ENCODE measurements around the gene CD101.

The CD101 gene

DNA sequence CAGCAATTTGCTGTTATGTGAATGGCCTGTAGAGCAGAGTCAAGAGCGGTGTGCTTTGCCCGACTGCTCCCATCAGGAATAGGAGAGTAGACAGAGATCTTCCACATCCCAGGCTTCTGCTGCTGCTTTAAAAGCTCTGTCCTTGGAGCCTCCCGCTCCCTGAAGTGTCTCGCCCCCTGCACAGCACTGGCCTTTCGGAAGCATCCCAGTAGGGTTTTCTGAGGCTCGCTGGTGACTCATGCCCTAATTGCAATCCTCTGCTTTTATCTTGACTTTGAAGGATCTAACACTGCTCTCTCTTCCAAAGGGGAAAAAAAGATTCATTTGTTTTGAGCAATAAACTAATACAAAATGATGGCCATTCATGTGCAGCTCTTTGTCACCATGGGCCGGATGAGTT lies 13.3 kb upstream of the CD101 start:
- Histone ChIP-seq H3K4me3 (ENCODE audit: low read length) (no peak overlapping the region), H3K36me3 (ENCODE audit: insufficient read depth, low read length) (no peaks in the 10 kb centered on the region), H3K4me2 (ENCODE audit: low read length) (no peak overlapping the region), H3K9me3 (replicated peaks; ENCODE audit: low read length) (no peaks in the 10 kb centered on the region), H3K4me1 (ENCODE audit: control insufficient read depth, insufficient read depth, low read length) (peaks cover 46% of the 10 kb centered on the region), H3K27me3 (ENCODE audit: control insufficient read depth, insufficient read depth, low read length) (no peaks in the 10 kb centered on the region), H3K9ac (ENCODE audit: low read depth, low read length) (no peak overlapping the region)

DNA sequence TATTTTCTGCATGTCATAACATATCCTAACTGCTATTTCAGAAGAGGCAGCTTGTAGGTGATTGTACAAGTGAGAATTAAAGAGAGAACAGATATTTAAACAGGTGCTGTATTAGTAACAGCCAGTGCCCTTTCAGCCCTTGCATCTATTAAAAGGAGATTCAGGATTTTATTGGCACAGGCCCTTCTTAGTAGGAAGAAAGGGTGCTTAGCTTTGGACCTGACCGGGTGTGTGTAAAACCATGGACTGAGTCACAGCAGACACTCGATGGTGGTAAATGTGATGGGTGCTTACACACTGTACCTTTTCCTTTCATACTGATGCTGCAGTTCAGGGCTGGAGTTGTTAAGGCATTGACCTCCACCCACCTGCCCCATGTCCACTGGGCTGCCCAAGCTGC lies 12.7 kb upstream of the CD101 start:
- Histone ChIP-seq H3K9ac (ENCODE audit: low read depth, low read length) (no peak overlapping the region), H3K36me3 (ENCODE audit: insufficient read depth, low read length) (no peaks in the 10 kb centered on the region), H3K27me3 (ENCODE audit: control insufficient read depth, insufficient read depth, low read length) (no peaks in the 10 kb centered on the region), H3K4me3 (ENCODE audit: low read length) (no peak overlapping the region), H3K9me3 (replicated peaks; ENCODE audit: low read length) (no peaks in the 10 kb centered on the region), H3K4me2 (ENCODE audit: low read length) (no peak overlapping the region), H3K4me1 (ENCODE audit: control insufficient read depth, insufficient read depth, low read length) (peaks cover 43% of the 10 kb centered on the region)

DNA sequence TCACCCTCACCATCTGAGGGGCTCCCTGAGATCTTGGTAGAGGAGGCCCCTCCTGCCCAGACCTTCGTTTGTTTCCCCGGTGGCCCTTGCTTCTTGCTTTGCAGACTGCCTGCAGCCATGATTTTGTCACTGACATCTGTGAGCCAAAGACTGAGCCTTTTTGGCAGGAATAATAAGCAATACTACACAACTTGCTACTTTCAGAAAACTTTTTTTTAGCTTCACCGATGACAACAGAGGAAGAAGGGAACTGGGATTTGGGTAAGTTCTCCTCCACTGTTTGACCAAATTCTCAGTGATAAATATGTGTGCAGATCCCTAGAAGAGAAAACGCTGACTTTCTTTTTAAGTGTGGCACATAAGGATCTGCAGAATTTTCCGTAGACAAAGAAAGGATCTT lies 11.7 kb upstream of the CD101 start:
- Histone ChIP-seq H3K27me3 (ENCODE audit: control insufficient read depth, insufficient read depth, low read length) (no peaks in the 10 kb centered on the region), H3K4me1 (ENCODE audit: control insufficient read depth, insufficient read depth, low read length) (peaks cover 41% of the 10 kb centered on the region), H3K4me3 (ENCODE audit: low read length) (no peak overlapping the region), H3K36me3 (ENCODE audit: insufficient read depth, low read length) (no peaks in the 10 kb centered on the region), H3K9ac (ENCODE audit: low read depth, low read length) (peak overlapping the region; percentile 51), H3K9me3 (replicated peaks; ENCODE audit: low read length) (no peaks in the 10 kb centered on the region), H3K4me2 (ENCODE audit: low read length) (peak overlapping the region; percentile 49)

DNA sequence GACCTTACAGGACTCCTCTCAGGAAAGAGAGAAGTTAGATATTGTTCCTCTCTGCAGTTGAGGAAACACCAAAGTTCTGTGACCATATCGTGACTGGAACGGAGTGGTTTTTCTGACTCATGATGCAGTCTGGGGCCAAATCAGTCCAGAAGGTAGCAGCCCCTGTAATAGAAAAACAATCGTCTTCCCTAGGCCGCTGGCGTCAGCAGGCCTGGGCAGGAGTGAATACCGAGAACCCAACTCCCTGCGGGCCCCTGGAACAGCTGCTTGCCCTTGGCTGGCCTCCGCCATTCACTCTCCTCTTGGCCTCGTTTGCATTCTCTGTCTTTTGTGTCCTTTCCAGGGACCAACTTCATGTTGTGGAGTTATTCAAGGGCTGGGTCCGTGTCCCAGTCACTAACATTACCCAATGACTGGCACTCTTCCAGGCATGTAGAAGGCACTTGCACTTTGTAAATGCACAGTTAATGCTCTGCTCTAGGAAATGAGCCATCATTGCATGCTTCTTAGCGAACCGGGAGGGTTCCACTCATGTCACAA lies 10.9 kb upstream of the CD101 start:
- H3K4me2 ChIP-seq (ENCODE audit: low read length), result peak overlapping the region; percentile 56
- H3K9me3 ChIP-seq (replicated peaks; ENCODE audit: low read length), result no peaks in the 10 kb centered on the region
- no peaks in the 10 kb centered on the region for H3K27me3 ChIP-seq (ENCODE audit: control insufficient read depth, insufficient read depth, low read length)
- peaks cover 41% of the 10 kb centered on the region for H3K4me1 ChIP-seq (ENCODE audit: control insufficient read depth, insufficient read depth, low read length)
- peak overlapping the region; percentile 51 for H3K9ac ChIP-seq (ENCODE audit: low read depth, low read length)
- no peaks in the 10 kb centered on the region for H3K36me3 ChIP-seq (ENCODE audit: insufficient read depth, low read length)
- H3K4me3 ChIP-seq (ENCODE audit: low read length), result no peak overlapping the region

DNA sequence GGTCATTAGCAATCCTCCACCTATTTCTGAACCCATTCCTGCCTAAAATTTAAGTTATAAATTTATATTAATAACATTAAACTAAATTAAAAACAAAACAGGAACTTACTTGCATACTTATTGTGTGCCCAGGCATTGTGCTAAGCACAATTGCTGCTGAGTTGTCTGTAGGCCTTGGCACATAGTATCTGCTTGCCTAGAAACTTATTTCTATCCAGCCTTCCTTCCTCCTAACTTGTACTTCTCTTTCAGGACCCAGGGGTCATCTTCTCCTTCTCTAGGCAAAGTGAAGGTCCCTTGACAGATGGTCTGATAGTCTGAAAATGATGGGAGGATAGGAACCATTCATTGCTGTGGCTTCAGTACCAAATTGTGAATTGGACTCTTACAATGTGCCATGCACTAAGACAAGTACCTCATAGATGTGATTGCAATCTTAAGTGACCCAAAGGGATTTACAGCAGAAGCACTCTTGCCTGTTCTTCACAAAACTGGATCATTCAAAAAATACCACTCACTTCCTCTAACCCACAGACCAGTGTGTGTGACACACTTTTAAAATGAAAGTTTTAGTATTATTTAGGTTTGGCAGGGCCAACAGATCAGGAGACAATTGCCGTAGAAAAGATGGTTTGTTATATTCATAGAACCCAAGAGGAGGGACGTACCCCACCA lies 10.3 kb upstream of the CD101 start:
- peak overlapping the region; percentile 25 for H3K9ac ChIP-seq (ENCODE audit: low read depth, low read length)
- H3K36me3 ChIP-seq (ENCODE audit: insufficient read depth, low read length), result no peaks in the 10 kb centered on the region
- H3K4me1 ChIP-seq (ENCODE audit: control insufficient read depth, insufficient read depth, low read length), result peaks cover 41% of the 10 kb centered on the region
- H3K4me3 ChIP-seq (ENCODE audit: low read length), result no peak overlapping the region
- H3K9me3 ChIP-seq (replicated peaks; ENCODE audit: low read length), result no peaks in the 10 kb centered on the region
- H3K4me2 ChIP-seq (ENCODE audit: low read length), result peak overlapping the region; percentile 56
- H3K27me3 ChIP-seq (ENCODE audit: control insufficient read depth, insufficient read depth, low read length), result no peaks in the 10 kb centered on the region

DNA sequence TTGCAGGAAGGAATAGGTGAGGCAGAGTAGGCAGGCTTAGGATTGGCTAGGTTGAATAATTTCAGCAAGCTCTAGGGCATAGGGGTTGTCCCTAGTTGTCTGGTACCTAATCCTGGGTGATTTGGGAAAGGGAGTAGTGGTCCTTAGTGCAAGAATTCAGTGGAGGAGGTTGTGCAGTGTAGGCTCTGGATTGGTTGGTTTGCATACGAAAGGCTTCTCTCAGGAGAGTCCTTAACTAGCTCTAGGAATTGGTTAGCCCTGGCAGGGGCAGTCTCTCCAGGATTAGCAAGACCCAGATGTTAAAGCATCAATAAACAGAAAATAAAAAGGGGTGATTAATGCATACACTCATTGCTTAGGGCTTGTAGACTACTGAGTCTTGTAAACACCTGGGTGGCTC lies 9.6 kb upstream of the CD101 start:
- H3K4me2 ChIP-seq (ENCODE audit: low read length), result no peak overlapping the region
- H3K4me1 ChIP-seq (ENCODE audit: control insufficient read depth, insufficient read depth, low read length), result peaks cover 44% of the 10 kb centered on the region
- H3K9me3 ChIP-seq (replicated peaks; ENCODE audit: low read length), result no peaks in the 10 kb centered on the region
- H3K27me3 ChIP-seq (ENCODE audit: control insufficient read depth, insufficient read depth, low read length), result no peaks in the 10 kb centered on the region
- H3K4me3 ChIP-seq (ENCODE audit: low read length), result no peak overlapping the region
- H3K9ac ChIP-seq (ENCODE audit: low read depth, low read length), result no peak overlapping the region
- no peaks in the 10 kb centered on the region for H3K36me3 ChIP-seq (ENCODE audit: insufficient read depth, low read length)

DNA sequence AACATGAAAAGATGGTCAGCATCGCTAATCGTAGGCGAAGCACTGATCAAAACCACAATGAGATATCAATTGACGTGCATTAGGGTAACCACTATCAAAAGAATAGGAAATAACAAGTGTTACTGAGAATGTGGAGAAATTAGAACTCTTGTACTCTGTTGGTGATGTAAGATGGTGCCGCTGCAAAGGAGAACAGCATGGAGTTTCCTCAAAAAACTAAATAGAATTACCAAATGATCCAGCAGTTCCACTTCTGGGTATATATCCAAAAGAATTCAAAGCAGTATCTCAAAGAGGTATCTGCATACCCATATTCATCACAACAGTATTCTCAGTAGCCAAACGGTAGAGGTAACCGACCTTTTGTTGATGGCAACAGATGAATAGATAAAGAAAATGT lies 8.3 kb upstream of the CD101 start:
- Histone ChIP-seq H3K36me3 (ENCODE audit: insufficient read depth, low read length) (no peaks in the 10 kb centered on the region), H3K9ac (ENCODE audit: low read depth, low read length) (no peak overlapping the region), H3K4me2 (ENCODE audit: low read length) (no peak overlapping the region), H3K9me3 (replicated peaks; ENCODE audit: low read length) (no peaks in the 10 kb centered on the region), H3K4me1 (ENCODE audit: control insufficient read depth, insufficient read depth, low read length) (peaks cover 50% of the 10 kb centered on the region), H3K27me3 (ENCODE audit: control insufficient read depth, insufficient read depth, low read length) (no peaks in the 10 kb centered on the region), H3K4me3 (ENCODE audit: low read length) (no peak overlapping the region)

DNA sequence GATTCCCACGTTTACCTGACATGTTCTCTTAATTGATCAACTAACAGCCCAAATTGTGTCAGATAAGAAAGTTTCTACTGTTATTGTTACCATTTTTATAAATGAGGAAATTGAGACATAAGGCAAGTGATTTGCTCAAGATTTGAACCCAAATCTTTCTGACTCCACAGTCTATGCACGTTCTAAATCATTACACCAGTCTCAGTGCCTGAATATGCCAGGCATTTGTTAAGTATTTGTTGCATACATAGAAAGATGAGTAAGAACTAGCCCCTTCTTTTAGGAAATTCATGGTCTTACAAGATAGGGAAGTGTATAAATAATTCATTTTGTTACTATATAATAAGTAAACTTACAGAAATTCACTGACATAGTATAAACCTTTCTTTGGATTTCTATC lies 7.1 kb upstream of the CD101 start:
- no peaks in the 10 kb centered on the region for H3K36me3 ChIP-seq (ENCODE audit: insufficient read depth, low read length)
- H3K9ac ChIP-seq (ENCODE audit: low read depth, low read length), result no peak overlapping the region
- no peaks in the 10 kb centered on the region for H3K9me3 ChIP-seq (replicated peaks; ENCODE audit: low read length)
- H3K4me2 ChIP-seq (ENCODE audit: low read length), result no peak overlapping the region
- no peaks in the 10 kb centered on the region for H3K27me3 ChIP-seq (ENCODE audit: control insufficient read depth, insufficient read depth, low read length)
- peaks cover 39% of the 10 kb centered on the region for H3K4me1 ChIP-seq (ENCODE audit: control insufficient read depth, insufficient read depth, low read length)
- no peak overlapping the region for H3K4me3 ChIP-seq (ENCODE audit: low read length)

DNA sequence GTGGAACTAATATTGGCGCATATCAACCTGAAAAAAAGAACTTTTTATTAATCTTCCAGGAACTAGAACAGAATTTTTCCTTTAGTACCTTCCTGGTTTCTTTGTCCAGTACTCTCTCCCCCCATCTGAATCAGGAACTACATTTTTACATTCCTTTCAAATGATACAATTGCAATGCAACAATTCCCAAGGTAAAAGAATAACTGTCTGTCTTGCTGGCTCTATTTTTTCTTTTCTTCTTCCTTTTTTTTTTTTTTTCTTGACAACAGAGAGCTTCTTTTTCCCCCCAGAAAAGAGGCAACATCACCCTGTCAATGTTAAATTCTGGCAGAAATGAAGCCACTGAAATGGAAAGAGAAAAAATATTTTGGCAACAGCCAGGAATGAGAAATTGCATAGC lies 4.5 kb upstream of the CD101 start:
- Histone ChIP-seq H3K4me3 (ENCODE audit: low read length) (no peak overlapping the region), H3K27me3 (ENCODE audit: control insufficient read depth, insufficient read depth, low read length) (no peaks in the 10 kb centered on the region), H3K4me2 (ENCODE audit: low read length) (no peak overlapping the region), H3K9me3 (replicated peaks; ENCODE audit: low read length) (no peaks in the 10 kb centered on the region), H3K4me1 (ENCODE audit: control insufficient read depth, insufficient read depth, low read length) (peaks cover 14% of the 10 kb centered on the region), H3K9ac (ENCODE audit: low read depth, low read length) (no peak overlapping the region), H3K36me3 (ENCODE audit: insufficient read depth, low read length) (no peaks in the 10 kb centered on the region)

DNA sequence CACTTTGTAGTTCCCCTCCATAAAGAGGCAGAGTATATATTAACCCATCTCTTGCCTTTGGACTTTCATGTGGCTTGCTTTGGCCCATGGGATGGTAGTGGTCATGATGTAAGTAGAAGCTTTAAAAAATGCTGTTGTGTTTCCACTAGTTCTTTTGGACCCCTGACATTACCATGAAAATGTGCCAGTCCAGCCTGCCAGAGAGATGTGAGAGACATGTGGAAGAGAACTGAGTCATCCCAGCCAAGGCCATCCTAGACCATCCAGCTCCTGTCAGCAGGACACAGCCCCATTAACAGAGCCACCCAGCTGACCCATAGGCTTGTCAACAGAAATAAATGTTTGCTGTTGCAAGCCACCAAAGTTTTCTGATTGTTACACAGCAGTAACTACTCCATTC lies 3.9 kb upstream of the CD101 start:
- Histone ChIP-seq H3K9ac (ENCODE audit: low read depth, low read length) (no peak overlapping the region), H3K9me3 (replicated peaks; ENCODE audit: low read length) (no peaks in the 10 kb centered on the region), H3K4me3 (ENCODE audit: low read length) (no peak overlapping the region), H3K4me1 (ENCODE audit: control insufficient read depth, insufficient read depth, low read length) (peaks cover 14% of the 10 kb centered on the region), H3K27me3 (ENCODE audit: control insufficient read depth, insufficient read depth, low read length) (no peaks in the 10 kb centered on the region), H3K36me3 (ENCODE audit: insufficient read depth, low read length) (no peaks in the 10 kb centered on the region), H3K4me2 (ENCODE audit: low read length) (no peak overlapping the region)

DNA sequence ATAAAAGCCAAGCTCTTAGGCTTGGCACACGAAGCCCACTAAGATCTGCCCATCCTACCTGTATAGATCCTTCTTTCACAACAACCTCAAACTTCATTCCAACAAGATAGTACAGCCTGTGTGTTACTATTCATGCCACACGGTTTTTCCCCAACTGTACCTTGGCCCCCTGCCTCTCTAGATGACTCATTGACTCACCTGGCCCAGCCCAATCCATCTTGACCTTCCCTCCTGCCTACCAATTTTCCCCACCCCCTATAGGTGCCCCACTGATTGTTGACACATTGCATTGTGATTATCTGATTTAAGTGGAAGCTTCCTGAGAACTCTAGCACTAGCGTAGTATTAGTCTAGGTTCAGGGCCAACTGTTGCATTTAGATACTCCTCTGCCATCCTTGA lies 2.0 kb upstream of the CD101 start:
- H3K4me2 ChIP-seq (ENCODE audit: low read length), result no peak overlapping the region
- no peaks in the 10 kb centered on the region for H3K9me3 ChIP-seq (replicated peaks; ENCODE audit: low read length)
- peaks cover 14% of the 10 kb centered on the region for H3K4me1 ChIP-seq (ENCODE audit: control insufficient read depth, insufficient read depth, low read length)

DNA sequence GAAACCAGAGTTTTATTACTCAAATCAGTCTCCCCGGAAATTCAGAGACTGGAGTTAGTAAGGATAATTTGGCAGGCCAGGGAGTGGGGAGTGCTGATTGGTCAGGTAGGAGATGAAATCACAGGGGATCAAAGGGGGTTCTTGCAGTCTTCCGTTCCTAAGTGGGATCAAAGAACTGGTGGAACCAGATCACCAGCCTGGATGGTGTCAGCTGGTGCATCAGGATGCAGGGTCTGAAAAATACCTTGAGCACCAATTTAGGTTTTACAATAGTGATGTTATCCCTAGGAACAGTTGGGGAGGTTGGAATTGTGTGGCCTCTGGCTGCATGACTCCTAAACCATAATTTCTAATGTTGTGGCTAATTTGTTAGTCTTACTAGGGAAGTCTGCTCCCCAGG lies 1.4 kb upstream of the CD101 start:
- Histone ChIP-seq H3K4me2 (ENCODE audit: low read length) (no peak overlapping the region), H3K4me3 (ENCODE audit: low read length) (no peak overlapping the region), H3K27me3 (ENCODE audit: control insufficient read depth, insufficient read depth, low read length) (no peaks in the 10 kb centered on the region), H3K36me3 (ENCODE audit: insufficient read depth, low read length) (no peaks in the 10 kb centered on the region), H3K9ac (ENCODE audit: low read depth, low read length) (no peak overlapping the region), H3K4me1 (ENCODE audit: control insufficient read depth, insufficient read depth, low read length) (peaks cover 14% of the 10 kb centered on the region), H3K9me3 (replicated peaks; ENCODE audit: low read length) (no peaks in the 10 kb centered on the region)

More for the DNA sequence above, 2.0 kb upstream of the CD101 start:
- no peak overlapping the region for H3K4me3 ChIP-seq (ENCODE audit: low read length)
- no peaks in the 10 kb centered on the region for H3K36me3 ChIP-seq (ENCODE audit: insufficient read depth, low read length)
- no peak overlapping the region for H3K9ac ChIP-seq (ENCODE audit: low read depth, low read length)
- no peaks in the 10 kb centered on the region for H3K27me3 ChIP-seq (ENCODE audit: control insufficient read depth, insufficient read depth, low read length)
